Ovary (tissue), 3 donors: Measurements from ENCODE around the gene EVX1.

ENCODE experiments used
- CTCF ChIP-seq, 3 donors: fragments of 450-650 bp in 2 of 3; fragments of 200-600 bp in 1 of 3; IDR thresholded peaks; one replicate each; pipeline versions ENCODE4 v1.5.1 to v1.8.0; 2016 to 2022; ENCODE audit warnings: antibody characterized with exemption in 3 of 3, mild to moderate bottlenecking in 1 of 3
- POLR2A ChIP-seq: fragments of 450-650 bp; IDR thresholded peaks from one replicate; pipeline ENCODE4 v1.6.1; 2017; ENCODE audit warnings: antibody characterized with exemption, mild to moderate bottlenecking, moderate library complexity
- donor health status: DM: no; HTN: no; CAD: no.

GRCh38 chr7:27283558-27283957, 41.0 kb downstream of the EVX1 start:
- TF ChIP-seq CTCF (IDR thresholded peaks at IDR 0.05) (no peak), POLR2A (no peak)
